Loucy (cell line): Measurements from ENCODE around the gene WSCD1.

ENCODE experiments used
- H2AFZ ChIP-seq: fragments of 200-600 bp; sonication (generic); 2 replicates; pipeline ENCODE4 v1.6.0; 2016; ENCODE audit warnings: antibody characterized with exemption, mild to moderate bottlenecking, low read length, moderate library complexity
- H3F3A ChIP-seq: fragments of 200-600 bp; 2 replicates; pipeline ENCODE4 v1.6.0; 2016; ENCODE audit warnings: antibody characterized with exemption, low read depth, mild to moderate bottlenecking
- H3K27me3 ChIP-seq: fragments of 200-600 bp; sonication (generic); 2 replicates; pipeline ENCODE4 v1.6.1; 2014; ENCODE audit warnings: low read length, mild to moderate bottlenecking; ENCODE audit not compliant: insufficient read depth, poor library complexity, severe bottlenecking
- H3K36me3 ChIP-seq: fragments of 200-600 bp; sonication (generic); 2 replicates; pipeline ENCODE4 v1.6.1; 2016; ENCODE audit warnings: low read length; ENCODE audit not compliant: insufficient read depth
- H3K4me1 ChIP-seq: fragments of 200-600 bp; sonication (generic); 2 replicates; pipeline ENCODE4 v1.5.1; 2014; ENCODE audit warnings: low read length, mild to moderate bottlenecking; ENCODE audit not compliant: insufficient read depth, poor library complexity, severe bottlenecking
- H3K4me2 ChIP-seq: fragments of 200-600 bp; sonication (generic); 2 replicates; pipeline ENCODE4 v1.6.0; 2014; ENCODE audit warnings: antibody characterized with exemption, low read length, low read depth, mild to moderate bottlenecking; ENCODE audit not compliant: poor library complexity, severe bottlenecking
- H3K4me3 ChIP-seq: fragments of 200-600 bp; sonication (generic); 2 replicates; pipeline ENCODE4 v1.5.1; 2014; ENCODE audit warnings: low read length, mild to moderate bottlenecking, mixed read lengths; ENCODE audit not compliant: poor library complexity, severe bottlenecking
- H3K79me2 ChIP-seq: fragments of 200-600 bp; sonication (generic); 2 replicates; pipeline ENCODE4 v1.6.1; 2014; ENCODE audit warnings: low read length; ENCODE audit not compliant: insufficient read depth
- H3K9ac ChIP-seq: fragments of 200-600 bp; sonication (generic); 2 replicates; pipeline ENCODE4 v1.6.0; 2014; ENCODE audit warnings: mild to moderate bottlenecking, low read depth, low read length, moderate library complexity; ENCODE audit not compliant: poor library complexity, severe bottlenecking
- H3K9me2 ChIP-seq: fragments of 200-600 bp; sonication (generic); replicated peaks from 2 replicates; pipeline ENCODE4 v1.6.1; 2016; ENCODE audit warnings: low read depth, low read length, mixed read lengths
- H3K9me3 ChIP-seq: fragments of 200-600 bp; sonication (generic); 2 replicates; pipeline ENCODE4 v1.6.1; 2014; ENCODE audit warnings: mild to moderate bottlenecking, antibody characterized with exemption, low read length, low read depth; ENCODE audit not compliant: insufficient read depth
- H4K20me1 ChIP-seq: fragments of 200-600 bp; sonication (generic); 2 replicates; pipeline ENCODE4 v1.6.0; 2014; ENCODE audit warnings: antibody characterized with exemption, low read length, mild to moderate bottlenecking; ENCODE audit not compliant: insufficient read depth, poor library complexity, severe bottlenecking
- EZH2phosphoT487 ChIP-seq: fragments of 200-600 bp; IDR thresholded peaks from 2 replicates; pipeline ENCODE4 v1.6.1; 2018; ENCODE audit warnings: antibody characterized with exemption, mild to moderate bottlenecking, moderate library complexity, borderline replicate concordance
- TF ChIP-seq, protein P1 (sequence below): fragments of 200-600 bp; sonication (generic); conservative IDR thresholded peaks from 2 replicates; pipeline ENCODE4 v1.5.1; 2014; ENCODE audit warnings: mild to moderate bottlenecking, antibody characterized with exemption, low read length

Gene WSCD1

GRCh38 chr17:6075050-6075449 is 4.9 kb downstream of the WSCD1 start:
- no peak overlapping the region for H3K4me2 ChIP-seq
- TF ChIP-seq, protein P1, sequence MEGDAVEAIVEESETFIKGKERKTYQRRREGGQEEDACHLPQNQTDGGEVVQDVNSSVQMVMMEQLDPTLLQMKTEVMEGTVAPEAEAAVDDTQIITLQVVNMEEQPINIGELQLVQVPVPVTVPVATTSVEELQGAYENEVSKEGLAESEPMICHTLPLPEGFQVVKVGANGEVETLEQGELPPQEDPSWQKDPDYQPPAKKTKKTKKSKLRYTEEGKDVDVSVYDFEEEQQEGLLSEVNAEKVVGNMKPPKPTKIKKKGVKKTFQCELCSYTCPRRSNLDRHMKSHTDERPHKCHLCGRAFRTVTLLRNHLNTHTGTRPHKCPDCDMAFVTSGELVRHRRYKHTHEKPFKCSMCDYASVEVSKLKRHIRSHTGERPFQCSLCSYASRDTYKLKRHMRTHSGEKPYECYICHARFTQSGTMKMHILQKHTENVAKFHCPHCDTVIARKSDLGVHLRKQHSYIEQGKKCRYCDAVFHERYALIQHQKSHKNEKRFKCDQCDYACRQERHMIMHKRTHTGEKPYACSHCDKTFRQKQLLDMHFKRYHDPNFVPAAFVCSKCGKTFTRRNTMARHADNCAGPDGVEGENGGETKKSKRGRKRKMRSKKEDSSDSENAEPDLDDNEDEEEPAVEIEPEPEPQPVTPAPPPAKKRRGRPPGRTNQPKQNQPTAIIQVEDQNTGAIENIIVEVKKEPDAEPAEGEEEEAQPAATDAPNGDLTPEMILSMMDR = no peak
- no peak for TF ChIP-seq EZH2phosphoT487
- no peaks in the 10 kb centered on the region for H3K4me1 ChIP-seq
- no peak overlapping the region for H3K9ac ChIP-seq
- H3K9me2 ChIP-seq = no peaks in the 10 kb centered on the region
- no peaks in the 10 kb centered on the region for H3F3A ChIP-seq
- H4K20me1 ChIP-seq = no peaks in the 10 kb centered on the region
- peaks cover 8% of the 10 kb centered on the region; the same call in 1 of the 2 replicates for H3K9me3 ChIP-seq
- H2AFZ ChIP-seq = no peak overlapping the region
- H3K36me3 ChIP-seq = no peaks in the 10 kb centered on the region
- no peaks in the 10 kb centered on the region for H3K79me2 ChIP-seq
- no peak overlapping the region for H3K4me3 ChIP-seq
- no peaks in the 10 kb centered on the region for H3K27me3 ChIP-seq

DNA sequence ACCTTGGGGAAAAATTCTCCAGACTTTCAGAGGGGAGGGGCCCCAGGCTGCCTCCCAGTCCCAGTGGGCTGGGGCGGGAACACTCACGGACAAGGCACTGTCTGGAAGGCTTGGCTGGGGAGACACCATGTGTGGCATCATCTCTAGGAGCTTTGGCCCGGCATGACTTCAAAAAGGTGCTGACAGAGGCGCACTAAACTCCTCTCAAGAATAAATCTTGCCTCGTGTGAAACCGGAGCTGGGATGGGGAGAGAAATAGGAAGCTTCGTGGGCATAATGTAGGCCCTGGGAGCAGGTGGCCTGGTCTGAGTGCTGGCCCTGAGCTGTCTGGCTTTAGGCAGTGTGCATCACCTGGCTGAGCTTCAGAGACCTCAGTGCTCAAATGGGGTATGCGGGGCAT is 5.7 kb downstream of the WSCD1 start:
- H3K4me3 ChIP-seq = no peak overlapping the region
- H3K79me2 ChIP-seq = no peaks in the 10 kb centered on the region
- H3K27me3 ChIP-seq = no peaks in the 10 kb centered on the region
- no peak for TF ChIP-seq EZH2phosphoT487
- TF ChIP-seq, protein P1 = no peak
- H3K9me2 ChIP-seq = no peaks in the 10 kb centered on the region
- H3K9me3 ChIP-seq = peaks cover 8% of the 10 kb centered on the region; the same call in 1 of the 2 replicates
- H4K20me1 ChIP-seq = no peaks in the 10 kb centered on the region
- H2AFZ ChIP-seq = no peak overlapping the region
- no peak overlapping the region for H3K4me2 ChIP-seq
- H3K9ac ChIP-seq = no peak overlapping the region
- no peaks in the 10 kb centered on the region for H3K4me1 ChIP-seq
- H3F3A ChIP-seq = no peaks in the 10 kb centered on the region
- no peaks in the 10 kb centered on the region for H3K36me3 ChIP-seq

- Histone ChIP-seq H4K20me1 (no peaks in the 10 kb centered on the region), H3K4me2 (no peak overlapping the region), H3K4me3 (no peak overlapping the region), H2AFZ (no peak overlapping the region), H3K79me2 (no peaks in the 10 kb centered on the region), H3K36me3 (no peaks in the 10 kb centered on the region), H3K9me3 (peaks cover 5% of the 10 kb centered on the region; the same call in 1 of the 2 replicates), H3K9ac (no peak overlapping the region), H3K9me2 (no peaks in the 10 kb centered on the region), H3K27me3 (no peaks in the 10 kb centered on the region), H3K4me1 (no peaks in the 10 kb centered on the region), H3F3A (no peaks in the 10 kb centered on the region)
- TF ChIP-seq EZH2phosphoT487 = no peak
- TF ChIP-seq, protein P1 = no peak
Observed at GRCh38 chr17:6077752-6078151, 7.6 kb downstream of the WSCD1 start.
